ENCODE measurements around the gene SMARCD1.

Gene SMARCD1

DNA sequence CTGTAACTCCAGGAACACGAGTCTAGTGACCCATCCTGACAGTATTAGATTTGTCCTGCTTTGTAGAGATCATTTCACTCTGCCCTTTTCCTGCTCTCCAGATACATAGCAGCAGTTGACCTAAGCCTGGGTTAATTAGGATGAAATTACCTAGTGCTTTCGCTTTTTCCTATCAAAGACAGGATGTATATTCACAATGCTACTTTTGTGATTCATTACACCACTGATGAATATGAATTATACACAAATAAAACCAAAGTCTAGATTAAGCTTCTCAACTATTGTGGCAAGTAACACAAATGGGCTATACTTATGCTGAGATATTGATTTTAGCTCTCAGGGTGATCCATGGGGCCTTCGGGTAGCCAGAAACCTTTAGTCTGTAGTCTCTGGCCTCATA lies 64.2 kb downstream of the SMARCD1 start:
- no peak for DNase-seq

Data from stimulated activated naive CD4-positive, alpha-beta T cell treated with Interleukin-2 at 50 U/mL for 16 hours (primary cell).